Right lobe of liver (tissue), 4 donors: ENCODE results near the gene IL27RA.

Source experiments
- CTCF ChIP-seq, 4 donors: fragments of 200-600 bp in 3 of 4; fragments of 450-650 bp in 1 of 4; IDR thresholded peaks; one replicate each; pipeline versions ENCODE4 v1.5.1 to v1.8.0; 2016 to 2022; ENCODE audit warnings: antibody characterized with exemption in 4 of 4, mild to moderate bottlenecking in 2 of 4
- POLR2A ChIP-seq: fragments of 450-650 bp; IDR thresholded peaks from one replicate; pipeline ENCODE4 v1.6.1; 2017; ENCODE audit warnings: antibody characterized with exemption, mild to moderate bottlenecking
- donor health status: DM: no; HTN: no; CAD: no.
- donor health status: DM: no; HTN: no; CAD: no.
- donor health status: DM: no; HTN: yes; CAD: no.

- TF ChIP-seq CTCF (IDR thresholded peaks at IDR 0.05), result no peak
- peak; percentile 76 for TF ChIP-seq POLR2A
Measured at GRCh38 chr19:14006766-14007562, 24.6 kb upstream of the IL27RA start.
